Measurements from ENCODE around the gene RNASE11.

DNA sequence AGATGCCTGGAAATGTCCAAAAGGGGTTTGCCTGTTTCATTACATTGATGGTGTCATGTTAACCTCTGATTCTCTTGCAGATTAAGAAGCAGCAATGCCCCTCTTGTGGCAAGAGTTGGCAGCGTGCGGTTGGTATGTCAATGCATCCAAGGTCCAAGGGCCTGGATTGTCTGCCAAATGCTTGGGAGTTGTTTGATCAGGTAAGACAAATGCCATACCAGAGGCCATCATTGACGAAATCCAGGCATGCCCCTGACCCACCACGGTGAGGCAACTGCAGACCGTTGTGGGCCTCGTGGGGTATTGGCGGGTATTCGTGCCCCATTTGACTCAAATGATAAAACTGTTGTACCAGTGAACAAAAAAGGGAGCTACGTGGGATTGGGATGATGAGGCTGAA, 14.8 kb upstream of the RNASE11 start:
- TF ChIP-seq, protein P1, sequence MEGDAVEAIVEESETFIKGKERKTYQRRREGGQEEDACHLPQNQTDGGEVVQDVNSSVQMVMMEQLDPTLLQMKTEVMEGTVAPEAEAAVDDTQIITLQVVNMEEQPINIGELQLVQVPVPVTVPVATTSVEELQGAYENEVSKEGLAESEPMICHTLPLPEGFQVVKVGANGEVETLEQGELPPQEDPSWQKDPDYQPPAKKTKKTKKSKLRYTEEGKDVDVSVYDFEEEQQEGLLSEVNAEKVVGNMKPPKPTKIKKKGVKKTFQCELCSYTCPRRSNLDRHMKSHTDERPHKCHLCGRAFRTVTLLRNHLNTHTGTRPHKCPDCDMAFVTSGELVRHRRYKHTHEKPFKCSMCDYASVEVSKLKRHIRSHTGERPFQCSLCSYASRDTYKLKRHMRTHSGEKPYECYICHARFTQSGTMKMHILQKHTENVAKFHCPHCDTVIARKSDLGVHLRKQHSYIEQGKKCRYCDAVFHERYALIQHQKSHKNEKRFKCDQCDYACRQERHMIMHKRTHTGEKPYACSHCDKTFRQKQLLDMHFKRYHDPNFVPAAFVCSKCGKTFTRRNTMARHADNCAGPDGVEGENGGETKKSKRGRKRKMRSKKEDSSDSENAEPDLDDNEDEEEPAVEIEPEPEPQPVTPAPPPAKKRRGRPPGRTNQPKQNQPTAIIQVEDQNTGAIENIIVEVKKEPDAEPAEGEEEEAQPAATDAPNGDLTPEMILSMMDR (IDR thresholded peaks at IDR 0.05; ENCODE audit: low read length): no peak
- TF ChIP-seq EZH2 (IDR thresholded peaks at IDR 0.05; ENCODE audit: borderline replicate concordance, low read length): no peak
